Mesendoderm (in vitro differentiated cells): ENCODE measurements around the gene CTAG1B.
"Not testable (repeated sequence)": the region's sequence is repeated elsewhere in the genome, so short reads cannot be mapped to it uniquely, and the experiment has no call there.

Experiments used
- DNase-seq: peaks from one replicate; pipeline ENCODE4 v3.0.0; 2013
- H2AK5ac ChIP-seq: 2 replicates; pipeline ENCODE4 v1.6.1; 2013; ENCODE audit warnings: low read length, inconsistent platforms
- H2BK120ac ChIP-seq: 2 replicates; pipeline ENCODE4 v1.6.1; 2013; ENCODE audit warnings: low read depth, mild to moderate bottlenecking, low read length, moderate library complexity, mixed read lengths
- H2BK15ac ChIP-seq: replicated peaks from 2 replicates; pipeline ENCODE4 v1.6.1; 2013; ENCODE audit warnings: low read depth, mild to moderate bottlenecking, moderate library complexity
- H2BK5ac ChIP-seq: 2 replicates; pipeline ENCODE4 v1.6.1; 2013; ENCODE audit warnings: low read length, inconsistent platforms
- H3K18ac ChIP-seq: 2 replicates; pipeline ENCODE4 v1.6.1; 2013; ENCODE audit warnings: mild to moderate bottlenecking, low read length, mixed read lengths
- H3K23ac ChIP-seq: one replicate; pipeline ENCODE4 v1.6.1; 2013; ENCODE audit warnings: low read length
- H3K27ac ChIP-seq: 2 replicates; pipeline ENCODE4 v1.5.1; 2013; ENCODE audit warnings: low read depth, mild to moderate bottlenecking, inconsistent platforms, low read length, moderate library complexity
- H3K27me3 ChIP-seq: 2 replicates; pipeline ENCODE4 v1.6.1; 2013; ENCODE audit warnings: low read length, control low read depth, mild to moderate bottlenecking, inconsistent platforms; ENCODE audit not compliant: insufficient read depth, poor library complexity
- H3K36me3 ChIP-seq: 2 replicates; pipeline ENCODE4 v1.6.1; 2013; ENCODE audit warnings: low read length, inconsistent platforms; ENCODE audit not compliant: control insufficient read depth, insufficient read depth
- H3K4ac ChIP-seq: one replicate; pipeline ENCODE4 v1.6.1; 2013; ENCODE audit warnings: low read depth, mild to moderate bottlenecking, low read length, moderate library complexity
- H3K4me1 ChIP-seq: 2 replicates; pipeline ENCODE4 v1.6.1; 2013; ENCODE audit warnings: low read depth, low read length, inconsistent platforms; ENCODE audit not compliant: control insufficient read depth
- H3K4me2 ChIP-seq: 2 replicates; pipeline ENCODE4 v1.6.1; 2013; ENCODE audit warnings: low read length
- H3K4me3 ChIP-seq: 2 replicates; pipeline ENCODE4 v1.5.1; 2013; ENCODE audit warnings: mild to moderate bottlenecking, low read length
- H3K56ac ChIP-seq: one replicate; pipeline ENCODE4 v1.6.1; 2013; ENCODE audit warnings: low read length
- H3K79me1 ChIP-seq: 2 replicates; pipeline ENCODE4 v1.6.1; 2013; ENCODE audit warnings: low read length, inconsistent platforms
- H3K79me2 ChIP-seq: 2 replicates; pipeline ENCODE4 v1.6.1; 2013; ENCODE audit warnings: mild to moderate bottlenecking, low read length; ENCODE audit not compliant: control insufficient read depth, insufficient read depth
- H3K9ac ChIP-seq: 2 replicates; pipeline ENCODE4 v1.6.1; 2013; ENCODE audit warnings: low read length, inconsistent platforms
- H4K5ac ChIP-seq: one replicate; pipeline ENCODE4 v1.6.1; 2013; ENCODE audit warnings: low read length
- H4K8ac ChIP-seq: one replicate; pipeline ENCODE4 v1.6.1; 2013; ENCODE audit warnings: low read depth, mild to moderate bottlenecking, control low read depth, low read length, moderate library complexity
- WGBS: extraction: QIAGEN DNeasy Blood & Tissue Kit; methylation state at CpG from one replicate; pipeline ENCODE4 v1.1.7; 2013; ENCODE audit warnings: low lambda C conversion rate, missing lambda C conversion rate; ENCODE audit not compliant: insufficient coverage; ENCODE audit errors: extremely low coverage; 5-methylcytosine and 5-hydroxymethylcytosine counted together

The CTAG1B gene

DNA sequence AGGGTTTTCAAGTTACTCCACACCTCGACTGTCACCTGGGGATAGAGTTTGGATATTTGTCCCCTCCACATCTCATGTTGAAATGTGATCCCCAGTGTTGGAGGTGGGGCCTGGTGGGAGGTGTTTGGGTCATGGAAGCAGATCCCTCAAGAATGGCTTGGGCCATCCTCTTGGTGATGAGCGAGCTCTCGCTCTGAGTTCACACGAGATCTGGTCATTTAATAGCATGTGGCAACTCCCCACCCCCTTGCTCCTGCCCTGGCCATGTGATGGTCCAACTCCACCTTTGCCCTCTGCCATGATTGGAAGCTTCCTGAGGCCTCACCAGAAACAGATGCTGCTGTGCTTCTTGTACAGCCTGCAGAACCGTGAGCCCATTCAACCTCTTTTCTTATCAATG, 25.9 kb downstream of the CTAG1B start:
- H3K27me3 ChIP-seq: no peaks in the 10 kb centered on the region
- H3K18ac ChIP-seq: no peak overlapping the region
- no peak overlapping the region for H2BK15ac ChIP-seq
- no peak overlapping the region for H3K23ac ChIP-seq
- no peak overlapping the region for H4K8ac ChIP-seq
- WGBS: no CpG with 5 or more reads among the region's 5 CpGs
- no peaks in the 10 kb centered on the region for H3K79me1 ChIP-seq
- no peak overlapping the region for H3K9ac ChIP-seq
- no peaks in the 10 kb centered on the region for H3K36me3 ChIP-seq
- H2BK120ac ChIP-seq: no peak overlapping the region
- DNase-seq: no peak
- H4K5ac ChIP-seq: no peak overlapping the region
- H3K56ac ChIP-seq: no peak overlapping the region
- H3K27ac ChIP-seq: no peak overlapping the region
- no peaks in the 10 kb centered on the region for H3K79me2 ChIP-seq
- H3K4me1 ChIP-seq: no peaks in the 10 kb centered on the region
- no peak overlapping the region for H2BK5ac ChIP-seq
- no peak overlapping the region for H3K4ac ChIP-seq
- no peak overlapping the region for H2AK5ac ChIP-seq
- no peak overlapping the region for H3K4me2 ChIP-seq
- H3K4me3 ChIP-seq: no peak overlapping the region

GRCh38 chrX:154592505-154592904, 26.6 kb downstream of the CTAG1B start:
- H3K79me2 ChIP-seq: no peaks in the 10 kb centered on the region
- H3K56ac ChIP-seq: no peak overlapping the region
- H3K79me1 ChIP-seq: no peaks in the 10 kb centered on the region
- no peaks in the 10 kb centered on the region for H3K27me3 ChIP-seq
- no peaks in the 10 kb centered on the region for H3K4me1 ChIP-seq
- no peak overlapping the region for H2BK5ac ChIP-seq
- WGBS: no CpG with 5 or more reads among the region's 5 CpGs
- H3K36me3 ChIP-seq: no peaks in the 10 kb centered on the region
- no peak overlapping the region for H3K18ac ChIP-seq
- no peak overlapping the region for H2BK15ac ChIP-seq
- no peak overlapping the region for H3K27ac ChIP-seq
- H2AK5ac ChIP-seq: no peak overlapping the region
- no peak overlapping the region for H3K4me3 ChIP-seq
- H4K5ac ChIP-seq: no peak overlapping the region
- no peak for DNase-seq
- H3K4ac ChIP-seq: no peak overlapping the region
- H3K9ac ChIP-seq: no peak overlapping the region
- no peak overlapping the region for H3K23ac ChIP-seq
- no peak overlapping the region for H3K4me2 ChIP-seq
- H2BK120ac ChIP-seq: no peak overlapping the region
- H4K8ac ChIP-seq: no peak overlapping the region

- not testable (repeated sequence) for H2BK15ac ChIP-seq, H3K23ac ChIP-seq, H3K36me3 ChIP-seq, H2AK5ac ChIP-seq, H3K56ac ChIP-seq, H3K79me2 ChIP-seq, H4K8ac ChIP-seq, H3K27ac ChIP-seq, H2BK5ac ChIP-seq, DNase-seq, H3K27me3 ChIP-seq, H3K9ac ChIP-seq, H3K18ac ChIP-seq, H3K79me1 ChIP-seq, H3K4ac ChIP-seq, H3K4me2 ChIP-seq, H3K4me3 ChIP-seq, H3K4me1 ChIP-seq, H2BK120ac ChIP-seq, H4K5ac ChIP-seq
- WGBS: no CpG with 5 or more reads among the region's 13 CpGs
Measured at GRCh38 chrX:154590415-154590814, 28.7 kb downstream of the CTAG1B start.

- not testable (repeated sequence) for H3K9ac ChIP-seq, H3K79me1 ChIP-seq, DNase-seq, H4K5ac ChIP-seq, H2AK5ac ChIP-seq, H2BK15ac ChIP-seq, H3K27me3 ChIP-seq, H3K4me3 ChIP-seq, H3K23ac ChIP-seq, H3K18ac ChIP-seq, H3K4me1 ChIP-seq, H3K4ac ChIP-seq, H4K8ac ChIP-seq, H3K27ac ChIP-seq, H2BK120ac ChIP-seq, H3K4me2 ChIP-seq, H2BK5ac ChIP-seq, H3K36me3 ChIP-seq, H3K79me2 ChIP-seq, H3K56ac ChIP-seq
- WGBS: no CpG with 5 or more reads among the region's 39 CpGs
Measured at GRCh38 chrX:154584585-154585183, 34.4 kb downstream of the CTAG1B start, which contains the start of gene CTAG1A. TSS of gene CTAG1A (plus strand) at chrX:154585133. CDS start at chrX:154585207, 74 bp downstream.

- H3K4me1 ChIP-seq, H3K4ac ChIP-seq, H3K27ac ChIP-seq, H4K5ac ChIP-seq, H3K4me3 ChIP-seq, DNase-seq, H3K4me2 ChIP-seq, H3K27me3 ChIP-seq, H3K23ac ChIP-seq, H2BK15ac ChIP-seq, H3K79me2 ChIP-seq, H2AK5ac ChIP-seq, H3K56ac ChIP-seq, H3K36me3 ChIP-seq, H3K9ac ChIP-seq, H2BK5ac ChIP-seq, H3K79me1 ChIP-seq, H3K18ac ChIP-seq, H4K8ac ChIP-seq, H2BK120ac ChIP-seq: not testable (repeated sequence)
- no CpG with 5 or more reads among the region's 8 CpGs for WGBS
Measured at GRCh38 chrX:154582994-154583393, 36.1 kb downstream of the CTAG1B start.

GRCh38 chrX:154575076-154575475, 44.0 kb downstream of the CTAG1B start:
- H3K4me3 ChIP-seq, H3K79me1 ChIP-seq, H2BK5ac ChIP-seq, H4K8ac ChIP-seq, H3K4me1 ChIP-seq, H3K18ac ChIP-seq, H3K27ac ChIP-seq, H2AK5ac ChIP-seq, H2BK120ac ChIP-seq, H3K9ac ChIP-seq, H2BK15ac ChIP-seq, H3K56ac ChIP-seq, H3K4ac ChIP-seq, H4K5ac ChIP-seq, DNase-seq, H3K27me3 ChIP-seq, H3K79me2 ChIP-seq, H3K4me2 ChIP-seq, H3K23ac ChIP-seq, H3K36me3 ChIP-seq: not testable (repeated sequence)
- no CpG with 5 or more reads among the region's 5 CpGs for WGBS
